HCT116 (cell line): ENCODE measurements around the gene TYMP.

Experiments used
- EZH2phosphoT487 ChIP-seq: fragments of 200-600 bp; IDR thresholded peaks from 2 replicates; pipeline ENCODE4 v1.6.1; 2018; ENCODE audit warnings: antibody characterized with exemption, borderline replicate concordance
- POLR2A ChIP-seq: IDR thresholded peaks from 2 replicates; pipeline ENCODE4 v1.7.0; 2011; ENCODE audit warnings: borderline replicate concordance; ENCODE audit not compliant: insufficient read depth, insufficient read length; ENCODE audit errors: extremely low read depth
- POLR2AphosphoS5 ChIP-seq: IDR thresholded peaks from 2 replicates; pipeline ENCODE4 v1.6.1; 2011; ENCODE audit warnings: mild to moderate bottlenecking, low read depth, low read length, moderate library complexity
- ZNF274 ChIP-seq: fragments of 200-500 bp; sonication (Bioruptor generic); IDR thresholded peaks from 2 replicates; pipeline ENCODE4 v1.6.1; 2014; ENCODE audit warnings: mild to moderate bottlenecking, low read depth, low read length, inconsistent platforms
- TF ChIP-seq, protein P1 (sequence below): IDR thresholded peaks from 2 replicates; pipeline ENCODE4 v1.6.1; 2012; ENCODE audit warnings: low read depth
- TF ChIP-seq, protein P2 (sequence below), 3 experiments: fragments of 200-600 bp in 1 of 3; sonication (generic) in 1 of 3; IDR thresholded peaks in 2 of 3; conservative IDR thresholded peaks in 1 of 3; 2 replicates each; pipeline ENCODE4 v1.5.1; 2012 to 2017; ENCODE audit warnings: low read depth in 2 of 3, low read length in 2 of 3, antibody characterized with exemption in 1 of 3, borderline replicate concordance in 1 of 3, control low read depth in 1 of 3, mild to moderate bottlenecking in 1 of 3, mixed read lengths in 1 of 3, mixed run types in 1 of 3, moderate library complexity in 1 of 3; ENCODE audit not compliant: insufficient read depth in 1 of 3

DNA sequence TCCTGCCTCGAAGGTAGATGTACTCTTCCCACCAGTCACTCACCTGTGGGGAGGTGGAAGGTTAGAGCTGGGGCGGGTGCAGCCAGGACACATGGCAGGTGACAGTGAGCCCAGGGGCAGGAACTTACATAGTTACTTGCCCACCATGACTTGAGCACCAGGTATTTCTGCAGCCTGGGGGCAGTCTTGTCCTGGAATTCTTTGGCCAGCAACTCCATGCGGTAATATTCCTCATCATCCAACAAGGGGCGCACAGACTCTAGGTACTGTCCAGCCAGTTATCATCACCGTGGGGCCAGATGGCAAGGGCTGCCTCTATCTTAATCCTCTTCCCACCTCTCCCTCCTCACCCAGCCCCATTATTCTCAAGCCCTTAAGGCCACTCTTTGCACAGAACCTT lies 46.3 kb upstream of the TYMP start:
- TF ChIP-seq, protein P1, sequence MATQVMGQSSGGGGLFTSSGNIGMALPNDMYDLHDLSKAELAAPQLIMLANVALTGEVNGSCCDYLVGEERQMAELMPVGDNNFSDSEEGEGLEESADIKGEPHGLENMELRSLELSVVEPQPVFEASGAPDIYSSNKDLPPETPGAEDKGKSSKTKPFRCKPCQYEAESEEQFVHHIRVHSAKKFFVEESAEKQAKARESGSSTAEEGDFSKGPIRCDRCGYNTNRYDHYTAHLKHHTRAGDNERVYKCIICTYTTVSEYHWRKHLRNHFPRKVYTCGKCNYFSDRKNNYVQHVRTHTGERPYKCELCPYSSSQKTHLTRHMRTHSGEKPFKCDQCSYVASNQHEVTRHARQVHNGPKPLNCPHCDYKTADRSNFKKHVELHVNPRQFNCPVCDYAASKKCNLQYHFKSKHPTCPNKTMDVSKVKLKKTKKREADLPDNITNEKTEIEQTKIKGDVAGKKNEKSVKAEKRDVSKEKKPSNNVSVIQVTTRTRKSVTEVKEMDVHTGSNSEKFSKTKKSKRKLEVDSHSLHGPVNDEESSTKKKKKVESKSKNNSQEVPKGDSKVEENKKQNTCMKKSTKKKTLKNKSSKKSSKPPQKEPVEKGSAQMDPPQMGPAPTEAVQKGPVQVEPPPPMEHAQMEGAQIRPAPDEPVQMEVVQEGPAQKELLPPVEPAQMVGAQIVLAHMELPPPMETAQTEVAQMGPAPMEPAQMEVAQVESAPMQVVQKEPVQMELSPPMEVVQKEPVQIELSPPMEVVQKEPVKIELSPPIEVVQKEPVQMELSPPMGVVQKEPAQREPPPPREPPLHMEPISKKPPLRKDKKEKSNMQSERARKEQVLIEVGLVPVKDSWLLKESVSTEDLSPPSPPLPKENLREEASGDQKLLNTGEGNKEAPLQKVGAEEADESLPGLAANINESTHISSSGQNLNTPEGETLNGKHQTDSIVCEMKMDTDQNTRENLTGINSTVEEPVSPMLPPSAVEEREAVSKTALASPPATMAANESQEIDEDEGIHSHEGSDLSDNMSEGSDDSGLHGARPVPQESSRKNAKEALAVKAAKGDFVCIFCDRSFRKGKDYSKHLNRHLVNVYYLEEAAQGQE, result no peak
- TF ChIP-seq, protein P2, sequence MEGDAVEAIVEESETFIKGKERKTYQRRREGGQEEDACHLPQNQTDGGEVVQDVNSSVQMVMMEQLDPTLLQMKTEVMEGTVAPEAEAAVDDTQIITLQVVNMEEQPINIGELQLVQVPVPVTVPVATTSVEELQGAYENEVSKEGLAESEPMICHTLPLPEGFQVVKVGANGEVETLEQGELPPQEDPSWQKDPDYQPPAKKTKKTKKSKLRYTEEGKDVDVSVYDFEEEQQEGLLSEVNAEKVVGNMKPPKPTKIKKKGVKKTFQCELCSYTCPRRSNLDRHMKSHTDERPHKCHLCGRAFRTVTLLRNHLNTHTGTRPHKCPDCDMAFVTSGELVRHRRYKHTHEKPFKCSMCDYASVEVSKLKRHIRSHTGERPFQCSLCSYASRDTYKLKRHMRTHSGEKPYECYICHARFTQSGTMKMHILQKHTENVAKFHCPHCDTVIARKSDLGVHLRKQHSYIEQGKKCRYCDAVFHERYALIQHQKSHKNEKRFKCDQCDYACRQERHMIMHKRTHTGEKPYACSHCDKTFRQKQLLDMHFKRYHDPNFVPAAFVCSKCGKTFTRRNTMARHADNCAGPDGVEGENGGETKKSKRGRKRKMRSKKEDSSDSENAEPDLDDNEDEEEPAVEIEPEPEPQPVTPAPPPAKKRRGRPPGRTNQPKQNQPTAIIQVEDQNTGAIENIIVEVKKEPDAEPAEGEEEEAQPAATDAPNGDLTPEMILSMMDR (IDR thresholded peaks at IDR 0.05 in 2 of 3, conservative IDR thresholded peaks at IDR 0.05 in 1 of 3; ENCODE audit: borderline replicate concordance in 1 of 3, insufficient read depth in 1 of 3, low read depth in 2 of 3, low read length in 2 of 3), result peak; percentile 56 to 98 (median 69)
- TF ChIP-seq POLR2A (no peak), EZH2phosphoT487 (no peak), POLR2AphosphoS5 (no peak), ZNF274 (no peak)
